ENCODE measurements around the gene FETUB. TPM values are rescaled to one million over a fixed set of nuclear protein-coding genes. Genes with fewer than 3 reads are reported as not detected.
"Not testable (repeated sequence)": the region's sequence is repeated elsewhere in the genome, so short reads cannot be mapped to it uniquely, and the experiment has no call there.

The FETUB gene
- total RNA-seq, 2 experiments from 2014 or later: not detected

GRCh38 chr3:186634207-186634606 is 6.0 kb upstream of the FETUB start:
- H3K4me1 Mint-ChIP-seq; H3K36me3 Mint-ChIP-seq; ATAC-seq (ENCODE audit: low read depth); DNase-seq; H3K27ac Mint-ChIP-seq; POLR2A ChIA-PET; H3K9me3 Mint-ChIP-seq; H3K4me3 Mint-ChIP-seq: not testable (repeated sequence)
- H3K27me3 Mint-ChIP-seq: peaks cover 12% of the 10 kb centered on the region

DNA sequence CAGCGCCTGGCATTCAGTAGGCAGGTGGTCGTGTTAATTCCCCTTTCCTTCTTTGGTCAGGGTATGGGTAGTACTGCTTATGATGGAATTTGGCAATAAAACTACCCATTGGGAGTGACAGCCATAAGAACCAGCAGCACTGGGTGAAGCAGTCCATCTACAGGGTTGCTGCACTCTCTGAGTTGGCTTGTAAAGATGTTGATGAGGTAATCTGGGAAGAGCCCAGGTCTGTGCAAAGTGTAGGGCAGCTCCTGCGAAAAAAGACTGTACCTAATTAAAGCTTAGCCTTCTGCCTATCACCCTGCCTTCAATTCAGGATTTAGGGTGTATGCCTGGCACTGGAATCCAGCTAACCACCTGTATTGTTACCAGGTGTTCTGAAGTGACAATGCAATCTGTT is 4.7 kb upstream of the FETUB start:
- POLR2A ChIA-PET: no interaction called here
- H3K4me3 Mint-ChIP-seq: no peak overlapping the region

GRCh38 chr3:186636536-186636935 is 3.7 kb upstream of the FETUB start:
- ATAC-seq (ENCODE audit: low read depth): no peak
- Mint-ChIP-seq H3K27me3 (peaks cover 7% of the 10 kb centered on the region), H3K9me3 (no peaks in the 10 kb centered on the region), H3K36me3 (no peaks in the 10 kb centered on the region), H3K4me3 (no peak overlapping the region), H3K27ac (no peak overlapping the region), H3K4me1 (peaks cover 2% of the 10 kb centered on the region)
- POLR2A ChIA-PET: no interaction called here
- DNase-seq: no peak

More for the DNA sequence above, 4.7 kb upstream of the FETUB start:
- Mint-ChIP-seq H3K27ac (no peak overlapping the region), H3K4me1 (no peaks in the 10 kb centered on the region), H3K27me3 (peaks cover 7% of the 10 kb centered on the region), H3K36me3 (no peaks in the 10 kb centered on the region), H3K9me3 (no peaks in the 10 kb centered on the region)
- ATAC-seq (ENCODE audit: low read depth): no peak
- DNase-seq: no peak

- POLR2A ChIA-PET: no interaction called here
- Mint-ChIP-seq H3K27me3 (peaks cover 7% of the 10 kb centered on the region), H3K36me3 (no peaks in the 10 kb centered on the region), H3K4me3 (no peak overlapping the region), H3K4me1 (peaks cover 4% of the 10 kb centered on the region), H3K9me3 (no peaks in the 10 kb centered on the region), H3K27ac (no peak overlapping the region)
- no peak for DNase-seq
- no peak for ATAC-seq (ENCODE audit: low read depth)
Measured at GRCh38 chr3:186637686-186638085, 2.5 kb upstream of the FETUB start.

- POLR2A ChIA-PET: no interaction called here
- no peak for ATAC-seq (ENCODE audit: low read depth)
Measured at GRCh38 chr3:186638259-186638658, 1.9 kb upstream of the FETUB start.

DNA sequence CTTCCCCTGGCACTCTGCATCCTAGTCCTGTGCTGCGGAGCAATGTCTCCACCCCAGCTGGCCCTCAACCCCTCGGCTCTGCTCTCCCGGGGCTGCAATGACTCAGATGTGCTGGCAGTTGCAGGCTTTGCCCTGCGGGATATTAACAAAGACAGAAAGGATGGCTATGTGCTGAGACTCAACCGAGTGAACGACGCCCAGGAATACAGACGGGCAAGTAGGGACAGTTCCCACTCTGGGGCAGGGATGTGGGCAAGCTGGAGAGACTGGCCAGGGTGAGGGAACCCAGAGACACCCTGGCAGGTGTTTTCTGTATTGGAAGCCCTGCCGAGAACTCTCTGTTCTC is 247 bp downstream of the FETUB start:
- ATAC-seq (ENCODE audit: low read depth): no peak
- no peak overlapping the region for H3K4me3 Mint-ChIP-seq

More at GRCh38 chr3:186638259-186638658, 1.9 kb upstream of the FETUB start:
- peaks cover 7% of the 10 kb centered on the region for H3K27me3 Mint-ChIP-seq
- no peak for DNase-seq
- no peaks in the 10 kb centered on the region for H3K9me3 Mint-ChIP-seq
- no peak overlapping the region for H3K27ac Mint-ChIP-seq
- H3K4me1 Mint-ChIP-seq: peaks cover 4% of the 10 kb centered on the region
- no peak overlapping the region for H3K4me3 Mint-ChIP-seq
- H3K36me3 Mint-ChIP-seq: no peaks in the 10 kb centered on the region

DNA sequence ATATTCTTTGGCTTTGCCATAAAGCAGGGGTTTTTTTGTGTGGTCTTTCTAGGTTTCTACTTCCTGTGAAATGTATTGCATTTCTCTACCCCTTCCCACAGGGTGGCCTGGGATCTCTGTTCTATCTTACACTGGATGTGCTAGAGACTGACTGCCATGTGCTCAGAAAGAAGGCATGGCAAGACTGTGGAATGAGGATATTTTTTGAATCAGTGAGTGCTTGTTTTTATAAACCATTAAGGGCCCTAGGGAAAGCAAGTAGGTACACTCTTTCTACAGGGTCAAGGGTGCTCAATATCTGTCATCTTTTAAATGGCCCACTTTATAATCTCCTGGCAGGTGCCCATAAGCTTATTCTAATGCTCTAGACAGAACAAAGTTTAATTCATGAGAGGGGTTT is 730 bp downstream of the FETUB start:
- no peaks in the 10 kb centered on the region for H3K36me3 Mint-ChIP-seq
- ATAC-seq (ENCODE audit: low read depth) (no peak), DNase-seq (no peak)
- H3K4me3 Mint-ChIP-seq: no peak overlapping the region
- POLR2A ChIA-PET: no interaction called here
- H3K4me1 Mint-ChIP-seq: peaks cover 8% of the 10 kb centered on the region
- H3K27me3 Mint-ChIP-seq: peaks cover 15% of the 10 kb centered on the region
- no peaks in the 10 kb centered on the region for H3K9me3 Mint-ChIP-seq
- H3K27ac Mint-ChIP-seq: no peak overlapping the region

More for the DNA sequence above, 247 bp downstream of the FETUB start:
- H3K4me1 Mint-ChIP-seq: peaks cover 8% of the 10 kb centered on the region
- peaks cover 15% of the 10 kb centered on the region for H3K27me3 Mint-ChIP-seq
- POLR2A ChIA-PET: no interaction called here
- no peaks in the 10 kb centered on the region for H3K9me3 Mint-ChIP-seq
- no peak for DNase-seq
- H3K36me3 Mint-ChIP-seq: no peaks in the 10 kb centered on the region
- no peak overlapping the region for H3K27ac Mint-ChIP-seq

DNA sequence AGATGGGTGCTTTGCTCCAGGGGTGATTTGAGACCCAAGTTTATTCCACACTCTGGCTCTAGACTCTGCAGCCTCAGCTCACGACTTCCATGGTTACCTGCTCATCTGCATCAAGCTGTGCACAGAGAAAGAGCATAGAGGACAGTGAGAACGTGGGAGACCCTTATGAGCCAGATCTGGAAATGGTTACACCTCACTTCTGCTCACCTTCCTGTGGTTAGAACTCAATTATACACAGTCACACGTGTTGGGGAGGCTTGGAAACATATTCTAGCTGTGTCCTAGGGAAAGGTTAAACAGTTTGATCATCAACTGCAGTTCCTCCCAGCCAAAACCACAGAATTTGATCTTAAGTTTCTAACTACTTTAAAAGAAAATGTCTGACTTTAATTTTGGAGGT is 1.8 kb downstream of the FETUB start:
- Mint-ChIP-seq H3K4me1 (peaks cover 10% of the 10 kb centered on the region), H3K36me3 (no peaks in the 10 kb centered on the region), H3K27ac (no peak overlapping the region), H3K4me3 (no peak overlapping the region), H3K9me3 (no peaks in the 10 kb centered on the region), H3K27me3 (peaks cover 15% of the 10 kb centered on the region)
- DNase-seq (no peak), ATAC-seq (ENCODE audit: low read depth) (no peak)
- POLR2A ChIA-PET: no interaction called here

DNA sequence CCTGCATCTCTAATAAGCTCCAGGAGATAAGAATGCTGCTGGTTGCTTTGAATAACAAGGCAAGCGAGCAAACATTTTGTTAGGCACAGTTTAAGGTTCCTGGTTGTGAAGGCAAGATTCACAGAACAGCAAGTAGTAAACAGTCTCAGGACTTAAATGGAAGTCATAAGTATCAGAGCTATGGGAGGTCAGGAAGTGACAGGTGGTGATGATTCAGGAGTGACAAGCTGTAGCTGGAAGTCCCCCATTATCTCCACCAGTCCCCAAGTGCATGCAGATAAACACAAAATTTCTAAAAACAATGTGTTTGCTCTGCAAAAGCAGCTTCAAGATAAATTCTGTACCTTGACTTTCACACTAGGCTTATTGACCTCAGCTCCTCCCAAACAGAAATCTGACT is 3.3 kb downstream of the FETUB start:
- Mint-ChIP-seq H3K4me1 (peaks cover 10% of the 10 kb centered on the region), H3K4me3 (no peak overlapping the region), H3K27ac (no peak overlapping the region), H3K36me3 (no peaks in the 10 kb centered on the region), H3K9me3 (no peaks in the 10 kb centered on the region), H3K27me3 (peaks cover 15% of the 10 kb centered on the region)
- ATAC-seq (ENCODE audit: low read depth) (no peak), DNase-seq (no peak)
- POLR2A ChIA-PET: no interaction called here

DNA sequence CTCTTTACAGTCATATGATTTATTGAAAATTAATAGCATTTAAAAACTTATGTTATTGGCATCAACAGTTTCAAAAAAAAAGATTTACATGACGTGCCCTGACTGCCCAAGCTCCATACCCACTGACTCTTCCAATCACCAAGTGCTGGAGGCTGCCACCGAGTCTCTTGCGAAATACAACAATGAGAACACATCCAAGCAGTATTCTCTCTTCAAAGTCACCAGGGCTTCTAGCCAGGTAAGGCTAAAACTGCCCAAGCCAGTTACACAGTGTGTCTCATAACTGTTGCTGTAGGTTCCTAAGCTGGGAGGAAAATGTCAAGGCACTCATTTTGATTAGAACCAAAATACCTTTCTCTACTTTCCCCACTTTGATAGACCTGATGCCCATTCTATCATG is 4.5 kb downstream of the FETUB start:
- no peaks in the 10 kb centered on the region for H3K36me3 Mint-ChIP-seq
- H3K4me1 Mint-ChIP-seq: peaks cover 10% of the 10 kb centered on the region
- POLR2A ChIA-PET: no interaction called here

GRCh38 chr3:186646106-186646505 is 5.9 kb downstream of the FETUB start:
- Mint-ChIP-seq H3K27ac (no peak overlapping the region), H3K27me3 (peaks cover 18% of the 10 kb centered on the region), H3K4me3 (no peak overlapping the region), H3K9me3 (no peaks in the 10 kb centered on the region), H3K36me3 (no peaks in the 10 kb centered on the region), H3K4me1 (peaks cover 10% of the 10 kb centered on the region)
- POLR2A ChIA-PET: no interaction called here
- no peak for DNase-seq
- ATAC-seq (ENCODE audit: low read depth): no peak

More for the DNA sequence above, 4.5 kb downstream of the FETUB start:
- Mint-ChIP-seq H3K9me3 (no peaks in the 10 kb centered on the region), H3K4me3 (no peak overlapping the region), H3K27me3 (peaks cover 16% of the 10 kb centered on the region), H3K27ac (no peak overlapping the region)
- DNase-seq: no peak
- ATAC-seq (ENCODE audit: low read depth): no peak

DNA sequence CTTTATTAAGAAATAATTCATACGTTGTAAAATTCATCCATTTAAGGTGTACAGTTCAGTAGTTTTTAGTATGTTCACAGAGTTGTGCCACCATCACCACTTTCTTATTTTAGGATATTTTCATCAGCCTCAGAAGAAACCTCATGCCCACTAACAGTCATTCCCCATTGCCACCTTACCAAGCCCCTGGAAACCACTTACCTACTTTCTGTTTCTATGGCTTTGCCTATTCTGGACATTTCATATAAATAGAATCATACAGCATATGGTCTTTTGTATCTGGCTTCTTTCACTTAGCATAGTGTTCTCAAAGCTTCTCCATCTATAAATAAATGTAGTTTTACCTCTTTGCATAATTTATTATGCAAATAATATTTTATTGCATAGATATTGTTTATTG is 6.6 kb downstream of the FETUB start:
- Mint-ChIP-seq H3K4me3 (no peak overlapping the region), H3K36me3 (no peaks in the 10 kb centered on the region), H3K27me3 (peaks cover 16% of the 10 kb centered on the region), H3K4me1 (peaks cover 7% of the 10 kb centered on the region), H3K27ac (no peak overlapping the region), H3K9me3 (no peaks in the 10 kb centered on the region)
- ATAC-seq (ENCODE audit: low read depth): no peak
- POLR2A ChIA-PET: no interaction called here
- no peak for DNase-seq

DNA sequence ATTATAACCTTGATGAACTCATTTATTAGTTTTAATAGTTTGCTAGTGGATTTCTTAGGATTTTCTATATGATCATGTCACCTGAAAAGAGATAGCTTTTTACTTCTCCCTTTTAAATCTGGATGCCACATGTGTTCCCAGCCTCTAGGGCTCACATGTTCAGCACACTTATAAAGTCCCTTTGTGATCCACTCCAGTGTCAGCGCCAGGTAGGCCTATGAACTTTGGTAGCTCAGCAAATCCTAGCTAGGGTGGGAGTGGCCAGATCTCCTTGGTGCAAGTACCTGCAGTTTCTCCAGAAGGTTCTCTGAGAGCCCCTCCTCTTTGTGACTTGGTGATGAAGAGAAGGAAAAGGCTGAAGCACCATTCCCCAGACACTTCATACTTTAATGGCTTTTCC is 8.7 kb downstream of the FETUB start:
- POLR2A ChIA-PET: no interaction called here
- peaks cover 4% of the 10 kb centered on the region for H3K4me1 Mint-ChIP-seq
- no peak for DNase-seq
- no peaks in the 10 kb centered on the region for H3K9me3 Mint-ChIP-seq
- H3K36me3 Mint-ChIP-seq: no peaks in the 10 kb centered on the region
- no peak overlapping the region for H3K4me3 Mint-ChIP-seq
- no peak for ATAC-seq (ENCODE audit: low read depth)
- H3K27ac Mint-ChIP-seq: no peak overlapping the region
- H3K27me3 Mint-ChIP-seq: peaks cover 19% of the 10 kb centered on the region

- Mint-ChIP-seq H3K27me3 (peaks cover 19% of the 10 kb centered on the region), H3K27ac (no peak overlapping the region), H3K4me1 (peaks cover 1% of the 10 kb centered on the region), H3K9me3 (no peaks in the 10 kb centered on the region), H3K4me3 (no peak overlapping the region), H3K36me3 (no peaks in the 10 kb centered on the region)
- POLR2A ChIA-PET: no interaction called here
- ATAC-seq (ENCODE audit: low read depth) (no peak), DNase-seq (no peak)
Measured at GRCh38 chr3:186651678-186652215, 11.5 kb downstream of the FETUB start.

DNA sequence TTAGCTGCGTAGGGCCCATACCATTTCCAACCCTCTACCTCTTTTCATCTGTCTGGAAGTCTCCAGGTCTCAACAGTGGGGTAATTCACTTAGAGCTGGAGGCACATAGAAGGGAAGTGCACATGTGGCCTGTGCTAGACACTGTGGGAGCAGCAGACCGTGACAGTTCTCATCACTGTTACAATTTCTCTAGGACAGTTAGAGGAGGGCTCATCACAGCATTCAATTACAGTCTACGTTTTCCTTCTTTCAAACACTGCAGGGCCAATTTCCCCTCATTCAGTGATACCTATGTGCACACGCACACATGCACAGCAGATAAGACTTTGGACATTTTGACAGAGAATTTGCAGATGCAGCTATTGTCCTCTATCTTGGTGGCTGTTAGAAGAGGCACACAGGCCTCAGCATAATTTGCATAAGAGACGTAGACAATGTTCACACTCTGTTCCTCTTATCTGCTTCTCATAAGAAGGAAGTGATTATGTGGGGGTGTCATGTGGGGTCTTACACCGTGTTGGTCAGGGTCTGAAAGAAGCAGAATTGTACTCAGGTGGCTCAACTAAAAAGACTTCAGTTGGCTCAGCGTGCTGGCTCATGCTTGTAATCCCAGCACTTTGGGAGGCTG is 13.0 kb downstream of the FETUB start:
- H3K4me1 Mint-ChIP-seq: no peaks in the 10 kb centered on the region
- no peaks in the 10 kb centered on the region for H3K36me3 Mint-ChIP-seq
- DNase-seq: no peak
- no peak overlapping the region for H3K4me3 Mint-ChIP-seq
- H3K27me3 Mint-ChIP-seq: peaks cover 29% of the 10 kb centered on the region
- H3K27ac Mint-ChIP-seq: no peak overlapping the region
- H3K9me3 Mint-ChIP-seq: no peaks in the 10 kb centered on the region
- ATAC-seq (ENCODE audit: low read depth): no peak
- POLR2A ChIA-PET: no interaction called here
